GM12872 (cell line): Measurements from ENCODE around the gene TRIML2.

Experiments used
- CTCF ChIP-seq: IDR thresholded peaks from 3 replicates; pipeline ENCODE4 v1.5.1; 2011; ENCODE audit warnings: low read depth, mild to moderate bottlenecking, low read length, moderate library complexity; ENCODE audit not compliant: insufficient read depth

TRIML2 gene

DNA sequence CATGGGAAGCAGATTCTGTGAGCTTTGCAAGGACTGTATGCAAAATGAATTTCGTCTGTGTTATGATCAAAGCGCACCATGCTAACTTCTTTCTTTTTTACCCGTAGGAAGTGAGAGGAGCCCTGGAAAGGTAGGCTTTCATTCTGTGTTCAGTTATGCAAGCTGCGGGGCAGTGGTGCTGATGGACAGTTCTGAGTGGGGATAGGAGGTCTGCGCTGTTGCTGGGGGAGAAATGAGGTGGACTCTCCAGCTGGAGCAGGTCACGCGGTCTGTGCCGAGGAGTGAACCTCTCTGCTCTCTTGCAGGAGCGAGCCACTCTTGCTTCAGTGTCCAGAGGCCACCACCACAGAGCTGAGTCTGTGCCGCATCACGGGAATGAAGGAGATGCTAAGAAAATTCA, 34.3 kb upstream of the TRIML2 start:
- TF ChIP-seq CTCF: no peak

- no peak for TF ChIP-seq CTCF
These were observed 30.3 kb upstream of the TRIML2 start for GRCh38 chr4:188139671-188140070.

DNA sequence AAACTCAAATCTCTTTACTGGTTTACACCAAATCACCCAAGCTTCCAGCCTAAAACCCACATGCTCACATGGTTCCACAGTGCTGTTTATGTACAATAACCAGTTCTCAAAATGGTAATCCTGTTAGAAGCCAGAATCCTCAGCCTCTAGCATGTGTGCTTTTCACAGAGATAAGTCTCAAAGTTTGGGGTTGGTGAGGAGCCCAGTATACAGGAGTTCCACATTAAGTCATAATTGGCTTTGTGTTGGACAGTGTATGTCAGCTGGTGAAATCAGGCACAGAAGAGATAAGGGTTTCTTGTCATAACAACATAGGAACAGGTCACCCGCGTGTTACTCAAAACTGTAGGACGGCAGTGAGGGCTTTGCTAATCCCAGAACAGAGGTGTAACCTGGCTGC, 29.7 kb upstream of the TRIML2 start, which contains the start of gene TRIML1:
Gene TRIML1 (plus strand): TSS at position 301 of the 400 bp plus-strand sequence. CDS start 118 bp downstream, outside the sequence.
- TF ChIP-seq CTCF: no peak

- TF ChIP-seq CTCF: no peak
These were observed 28.8 kb upstream of the TRIML2 start for GRCh38 chr4:188138227-188138626.

DNA sequence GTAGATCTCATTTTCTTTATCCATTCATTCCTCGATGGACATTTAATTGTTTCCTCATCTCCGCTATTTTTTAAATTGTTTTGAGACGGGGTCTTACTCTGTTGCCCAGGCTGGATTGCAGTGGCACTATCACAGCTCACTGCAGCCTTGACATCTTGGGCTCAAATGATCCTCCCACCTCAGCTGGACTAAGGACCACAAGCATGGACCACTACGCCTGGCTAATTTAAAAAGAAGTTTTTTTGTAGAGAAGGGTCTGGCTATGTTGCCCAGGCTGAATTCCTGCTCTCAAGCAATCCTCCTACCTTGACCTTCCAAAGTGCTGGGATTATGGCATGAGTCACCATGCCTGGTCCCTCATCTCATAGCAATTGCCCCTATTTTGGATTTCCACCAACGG, 22.8 kb upstream of the TRIML2 start:
- no peak for TF ChIP-seq CTCF

GRCh38 chr4:188130355-188130754, 21.0 kb upstream of the TRIML2 start:
- no peak for TF ChIP-seq CTCF

DNA sequence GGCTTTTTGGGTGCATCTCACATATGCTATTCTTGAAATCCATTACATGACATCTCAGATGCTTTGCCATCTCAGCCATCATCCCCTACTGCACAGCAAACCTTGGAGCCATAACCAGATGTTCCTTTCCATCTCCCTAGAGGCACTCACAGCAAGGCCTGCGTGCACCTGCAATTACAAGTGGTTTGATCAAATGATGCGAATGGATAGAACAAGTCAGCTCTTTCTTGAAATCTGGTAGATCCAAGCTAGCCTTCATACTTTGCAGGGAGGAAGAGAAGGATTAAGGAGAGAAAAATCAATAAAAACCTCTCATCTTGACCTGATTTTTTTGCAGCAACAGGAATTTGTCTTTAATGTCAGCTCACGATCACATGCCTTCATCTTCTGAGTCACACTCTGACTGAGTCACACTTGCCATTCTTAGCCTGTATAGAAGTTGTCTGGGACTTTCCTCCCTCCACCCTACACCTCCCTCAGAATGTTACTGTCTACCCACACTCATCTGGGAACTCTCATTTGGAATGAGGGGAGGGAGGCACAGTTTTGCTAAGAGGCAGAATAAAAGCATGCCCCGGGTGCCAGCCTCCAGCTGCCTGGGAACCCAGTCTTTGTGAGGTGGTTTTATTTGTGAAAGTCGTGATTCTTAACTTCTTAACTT, 17.9 kb upstream of the TRIML2 start:
- TF ChIP-seq CTCF: no peak
